Stimulated activated CD8-positive, alpha-beta memory T cell treated with anti-CD3 and anti-CD28 coated beads, Interleukin-7, amount 100 ng/mL, for 48 hours (primary cell): Measurements from ENCODE around the gene CAMK2N2.
"Not testable (repeated sequence)": the region's sequence is repeated elsewhere in the genome, so short reads cannot be mapped to it uniquely, and the experiment has no call there.

Experiments
- DNase-seq, 2 donors: peaks; one replicate each; pipeline ENCODE4 v3.0.0-alpha.2; 2020; ENCODE audit warnings: low read depth in 1 of 2; ENCODE audit errors: extremely low read depth in 1 of 2

The CAMK2N2 gene

GRCh38 chr3:184275381-184275701, 14.0 kb upstream of the CAMK2N2 start:
- no peak for DNase-seq

DNA sequence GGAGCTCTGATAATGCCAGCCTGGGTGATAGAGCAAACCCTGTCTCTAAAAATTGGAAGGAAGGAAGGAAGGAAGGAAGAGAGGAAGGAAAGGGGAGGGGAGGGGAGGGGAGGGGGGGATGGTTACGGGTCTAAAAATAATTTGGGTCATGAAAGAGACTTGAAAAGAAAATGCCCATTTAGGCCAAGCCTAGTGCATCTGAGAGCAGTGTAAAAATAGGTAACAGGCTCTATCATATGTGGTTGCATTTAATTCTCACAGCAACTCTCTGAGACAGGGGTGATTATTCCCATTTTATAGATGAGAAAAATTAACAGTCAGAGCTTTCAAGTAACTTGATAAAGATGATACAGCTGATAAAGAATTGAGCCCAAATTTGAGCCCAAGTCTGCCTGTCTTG, 10.9 kb upstream of the CAMK2N2 start:
- no peak for DNase-seq

- DNase-seq = not testable (repeated sequence)
Observed at GRCh38 chr3:184267249-184267648, 5.9 kb upstream of the CAMK2N2 start.

DNA sequence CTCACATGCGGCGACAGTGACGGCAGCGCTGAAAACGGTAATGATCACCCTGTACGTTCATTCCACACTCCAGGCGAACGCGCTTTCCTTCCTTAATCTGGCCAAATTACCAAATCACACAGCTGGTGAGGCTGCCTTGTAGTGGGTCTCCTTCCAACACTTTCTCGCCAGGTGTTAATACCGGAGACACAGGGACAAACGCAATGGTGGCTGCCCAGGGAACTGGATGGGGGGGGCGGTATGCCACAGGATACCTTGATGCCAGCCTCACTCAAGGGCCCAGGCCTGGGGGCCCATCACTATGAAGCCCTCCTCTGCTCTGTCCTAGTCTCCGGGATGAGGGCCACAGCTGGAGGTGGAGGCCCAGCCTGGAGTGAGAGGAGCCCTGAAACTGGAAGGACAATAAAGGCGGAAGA, 1.4 kb upstream of the CAMK2N2 start:
- DNase-seq = no peak

DNA sequence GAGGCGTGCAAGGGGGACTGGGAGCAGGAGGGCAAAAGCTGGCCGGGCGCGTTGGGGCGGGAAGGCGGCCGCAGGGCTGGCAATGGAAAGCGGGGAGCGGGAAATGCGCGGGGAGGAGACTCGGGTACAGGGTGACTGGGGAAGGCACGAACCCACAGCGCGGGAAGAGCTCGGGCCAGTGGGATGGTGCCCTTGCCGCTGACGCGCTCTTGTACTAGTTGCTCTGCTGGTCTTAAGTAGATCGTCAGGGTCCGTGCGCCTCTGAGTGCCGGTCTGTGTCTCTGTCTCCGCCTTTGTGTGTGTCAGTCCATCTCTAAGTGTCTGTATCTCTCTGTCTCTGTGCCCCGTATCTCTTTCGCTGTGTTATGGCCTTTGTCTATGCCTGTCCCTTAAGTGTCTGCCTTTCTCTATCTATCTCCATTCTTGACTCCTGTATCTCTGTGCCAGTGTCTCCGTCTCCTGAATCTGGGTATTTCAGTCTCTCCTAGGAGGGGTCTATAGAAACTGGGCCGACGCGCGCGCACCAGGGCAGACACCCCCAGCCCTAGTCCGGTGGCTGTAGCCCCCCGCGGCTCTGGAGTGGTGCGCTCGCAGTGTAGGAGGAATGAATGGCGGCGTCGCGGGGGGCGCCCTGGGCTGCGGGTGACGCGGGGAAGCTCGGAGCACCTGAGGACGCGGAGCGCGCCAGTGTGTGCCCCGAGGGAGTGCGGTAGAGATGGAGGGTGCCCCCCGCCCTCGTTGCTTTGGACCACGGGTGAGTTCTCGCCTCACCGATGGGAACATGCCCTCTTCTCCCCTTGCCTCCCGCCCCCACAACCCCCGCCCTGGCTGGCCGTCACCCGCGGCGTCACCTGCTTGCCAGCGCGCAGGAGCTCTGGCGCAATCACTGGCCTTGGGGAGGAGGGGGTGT, 756 bp upstream of the CAMK2N2 start:
- no peak for DNase-seq

GRCh38 chr3:184260724-184261269, 556 bp downstream of the CAMK2N2 start:
- no peak for DNase-seq

DNA sequence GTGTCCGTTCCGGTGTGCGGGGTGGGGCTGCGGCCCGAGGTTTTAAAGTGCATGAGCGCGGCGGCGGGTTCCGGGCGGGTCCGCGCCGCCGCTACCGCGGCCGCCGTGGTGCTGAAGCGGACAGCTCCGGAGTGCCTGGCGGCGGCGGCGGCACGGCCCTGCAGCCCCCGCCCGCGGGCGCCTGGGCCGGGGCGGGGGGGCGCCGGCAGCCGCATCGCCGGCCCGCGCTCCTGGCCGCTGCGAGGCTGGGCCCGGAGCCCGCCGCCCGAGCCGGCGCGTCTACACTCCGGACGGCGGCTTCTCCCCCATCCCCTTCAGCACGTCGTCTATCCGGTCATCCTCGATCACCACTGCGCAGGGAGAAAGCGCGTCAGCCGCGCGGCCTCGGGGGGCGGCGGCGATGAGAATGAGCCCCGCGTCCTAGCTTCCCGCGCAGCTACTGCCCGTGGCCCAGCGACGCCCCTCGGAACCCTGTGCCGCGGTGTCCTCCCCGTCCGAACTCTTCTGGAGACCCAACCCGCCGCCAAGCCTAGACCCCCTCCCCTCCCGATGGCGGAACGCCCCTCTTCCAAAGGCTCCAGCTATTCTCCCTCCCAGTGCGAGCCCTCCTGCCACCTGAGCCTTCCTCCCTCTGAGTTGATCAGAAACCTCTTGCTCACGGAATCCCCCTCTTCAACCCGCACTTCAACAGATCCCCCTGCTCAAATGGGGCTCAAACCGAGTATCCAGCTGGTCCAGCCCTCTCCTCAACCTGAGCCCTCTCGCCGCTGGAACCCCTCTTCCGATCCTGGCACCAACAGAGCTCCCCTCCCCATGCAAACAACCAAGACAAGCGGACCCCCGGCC, 1.3 kb downstream of the CAMK2N2 start:
- DNase-seq = no peak

GRCh38 chr3:184259396-184259877, 1.9 kb downstream of the CAMK2N2 start:
- DNase-seq = no peak

- no peak for DNase-seq
Observed at GRCh38 chr3:184258926-184259325, 2.4 kb downstream of the CAMK2N2 start.

DNA sequence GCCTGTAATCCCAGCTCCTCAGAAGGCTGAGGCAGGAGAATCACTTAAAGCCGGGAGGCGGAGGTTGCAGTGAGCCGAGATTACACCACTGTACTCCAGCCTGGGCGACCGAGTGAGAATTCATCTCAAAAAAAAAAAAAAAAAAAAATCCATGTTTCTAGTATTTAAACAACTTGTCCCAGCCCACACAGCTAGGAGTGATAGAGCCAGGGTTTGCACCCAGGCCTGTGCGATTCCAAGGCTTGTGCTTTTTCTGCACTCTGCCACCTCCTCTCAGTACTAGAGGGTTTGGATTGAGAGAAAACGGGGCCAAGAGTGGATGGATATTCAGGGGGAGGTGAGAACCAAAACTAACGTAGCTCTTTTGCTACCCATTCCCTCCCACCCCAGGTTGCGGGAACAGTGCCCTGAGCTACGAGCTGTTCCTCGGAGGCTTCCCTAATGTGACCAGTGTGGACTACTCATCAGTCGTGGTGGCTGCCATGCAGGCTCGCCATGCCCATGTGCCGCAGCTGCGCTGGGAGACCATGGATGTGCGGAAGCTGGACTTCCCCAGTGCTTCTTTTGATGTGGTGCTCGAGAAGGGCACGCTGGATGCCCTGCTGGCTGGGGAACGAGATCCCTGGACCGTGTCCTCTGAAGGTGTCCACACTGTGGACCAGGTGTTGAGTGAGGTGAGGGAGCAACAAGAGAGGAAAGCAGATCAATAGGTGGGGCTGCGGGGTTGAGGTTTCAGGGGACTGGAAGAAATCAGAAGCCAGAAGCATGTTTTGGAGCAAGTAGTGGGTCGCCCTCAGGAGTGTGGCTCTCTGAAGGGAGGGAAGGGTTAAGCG, 4.1 kb downstream of the CAMK2N2 start:
- no peak for DNase-seq

DNA sequence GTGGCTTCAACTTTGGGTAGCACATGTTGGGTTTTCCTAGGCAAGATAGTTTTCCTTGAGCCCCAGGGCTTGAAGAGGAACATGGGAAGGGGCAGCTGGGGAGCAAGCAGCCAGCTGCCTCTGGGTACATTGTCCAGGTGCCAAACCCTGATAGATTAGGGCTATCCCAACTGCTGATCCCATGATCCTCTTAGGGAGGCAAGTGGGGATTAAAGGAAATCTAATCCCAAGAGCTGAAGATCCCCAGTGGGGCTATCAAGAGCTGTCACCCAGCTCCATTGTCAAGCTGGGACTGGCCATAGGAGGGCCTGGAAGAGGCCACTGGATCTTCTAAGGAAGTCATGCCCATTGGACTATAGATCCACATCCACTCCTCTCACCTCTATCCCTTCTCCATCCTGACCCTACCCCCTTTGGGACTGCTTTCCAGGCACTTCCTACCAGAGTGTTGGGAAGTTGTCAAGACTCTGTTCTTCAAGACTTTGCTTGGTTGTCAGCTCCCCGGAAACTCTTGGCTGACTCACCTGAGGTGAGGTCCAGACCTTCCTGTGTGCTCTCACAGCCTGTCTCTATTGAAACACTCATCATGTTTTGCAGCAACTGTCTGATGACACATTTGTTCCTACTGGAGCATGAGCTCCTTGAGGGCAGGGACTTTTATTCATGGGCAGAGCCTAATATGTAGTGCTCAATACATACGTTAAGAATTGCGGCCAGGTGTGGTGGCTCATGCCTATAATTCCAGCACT, 5.9 kb downstream of the CAMK2N2 start:
- no peak for DNase-seq

GRCh38 chr3:184250167-184250828, 11.1 kb downstream of the CAMK2N2 start:
- DNase-seq = peak; percentile 67 to 89

- peak; percentile 93 to 98 for DNase-seq
Observed at GRCh38 chr3:184249412-184250166, 11.8 kb downstream of the CAMK2N2 start, which contains the start of gene EEF1AKMT4. EEF1AKMT4 (plus strand) TSS chr3:184249672; CDS start chr3:184249695, 23 bp downstream.

GRCh38 chr3:184248454-184249411, 12.6 kb downstream of the CAMK2N2 start, which contains the start of gene ALG3:
ALG3 (minus strand) TSS chr3:184248962; CDS start chr3:184248940, 22 bp downstream.
- peak; percentile 74 for DNase-seq

- DNase-seq = no peak
Observed at GRCh38 chr3:184242297-184242685, 19.1 kb downstream of the CAMK2N2 start.

DNA sequence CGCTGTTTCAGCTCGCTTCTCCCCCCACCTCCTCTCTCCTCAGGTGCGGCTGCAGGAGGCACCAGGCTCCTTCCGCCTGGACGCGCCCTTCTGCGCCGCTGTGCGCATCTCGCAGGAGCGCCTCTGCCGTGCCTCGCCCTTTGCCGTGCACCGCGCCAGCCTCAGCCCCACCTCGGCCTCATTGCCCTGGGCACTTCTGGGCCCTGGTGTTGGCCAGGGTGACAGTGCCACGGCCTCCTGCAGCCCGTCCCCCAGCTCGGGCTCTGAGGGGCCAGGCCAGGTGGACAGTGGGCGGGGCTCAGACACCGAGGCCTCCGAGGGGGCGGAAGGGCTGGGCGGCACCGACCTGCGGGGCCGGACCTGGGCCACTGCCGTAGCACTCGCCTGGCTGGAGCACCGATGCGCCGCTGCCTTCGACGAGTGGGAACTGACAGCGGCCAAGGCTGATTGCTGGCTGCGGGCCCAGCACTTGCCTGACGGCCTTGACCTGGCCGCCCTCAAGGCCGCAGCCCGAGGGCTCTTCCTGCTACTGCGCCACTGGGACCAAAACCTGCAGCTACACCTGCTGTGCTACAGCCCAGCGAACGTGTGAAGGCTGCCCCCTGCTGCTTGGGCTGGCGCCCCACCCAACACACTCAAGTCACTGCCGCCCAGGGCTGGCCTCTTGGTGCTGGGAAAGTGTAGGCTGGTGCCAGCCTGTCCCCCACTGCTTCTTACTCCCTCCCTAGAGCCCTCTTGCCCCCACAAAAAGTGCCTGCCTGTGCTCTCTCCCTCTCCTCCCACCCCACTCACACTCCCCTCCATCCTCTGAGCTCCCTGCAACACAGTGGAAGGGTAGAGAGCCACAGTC, 19.7 kb downstream of the CAMK2N2 start:
- no peak for DNase-seq

DNA sequence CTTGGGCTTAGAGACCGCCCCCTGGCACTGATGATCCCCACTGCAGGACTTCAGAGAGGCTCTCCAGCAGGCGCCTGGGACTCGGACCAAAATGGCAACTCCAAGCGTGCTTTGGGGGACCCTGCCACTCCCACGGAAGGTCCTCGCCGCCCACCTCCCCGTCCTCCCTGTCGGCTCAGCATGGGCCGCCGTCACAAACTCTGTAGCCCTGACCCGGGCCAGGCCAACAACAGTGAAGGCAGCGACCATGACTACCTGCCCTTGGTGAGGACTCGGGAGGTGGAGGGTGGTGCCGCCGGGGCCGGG, 20.3 kb downstream of the CAMK2N2 start:
- no peak for DNase-seq
